Measurements from ENCODE around the gene DIS3L2. TPM values are rescaled to one million over a fixed set of nuclear protein-coding genes. Genes with fewer than 3 reads are reported as not detected.

The DIS3L2 gene
- total and polyA plus RNA-seq, 12 donors = 20.0 to 54.7 (median 30.5) TPM

GRCh38 chr2:232024457-232024856 is 62.9 kb downstream of the DIS3L2 start:
- intact Hi-C loops (cut with DNase I) = no loop called here
- H3K27me3 ChIP-seq = no peaks in the 10 kb centered on the region
- DNase-seq = no peak
- no peak overlapping the region for H3K4me3 ChIP-seq
- no peaks in the 10 kb centered on the region for H3K9me3 ChIP-seq (replicated peaks in 1 of 3)
- H3K36me3 ChIP-seq (replicated peaks in 1 of 2) = peaks cover 0 to 4% of the 10 kb centered on the region in 2 donors
- no peak overlapping the region for H3K27ac ChIP-seq
- peaks cover 0 to 18% of the 10 kb centered on the region in 2 donors for H3K4me1 ChIP-seq (replicated peaks in 1 of 2)
- TF ChIP-seq CTCF (IDR thresholded peaks at IDR 0.05) = no peak
- TF ChIP-seq POLR2A (IDR thresholded peaks at IDR 0.05) = no peak
- 89 to 90% (median 89%) methylated on average over 7 of the region's 7 CpGs for WGBS, 4 donors

GRCh38 chr2:232026910-232027309 is 65.4 kb downstream of the DIS3L2 start:
- H3K4me3 ChIP-seq = no peak overlapping the region
- peaks cover 0 to 17% of the 10 kb centered on the region in 2 donors for H3K4me1 ChIP-seq (replicated peaks in 1 of 2)
- peaks cover 0 to 4% of the 10 kb centered on the region in 2 donors for H3K36me3 ChIP-seq (replicated peaks in 1 of 2)
- no peaks in the 10 kb centered on the region for H3K27me3 ChIP-seq
- no peak overlapping the region for H3K27ac ChIP-seq
- 94 to 100% (median 97%) methylated on average over 2 of the region's 2 CpGs for WGBS, 4 donors
- TF ChIP-seq POLR2A (IDR thresholded peaks at IDR 0.05) = no peak
- no peak for TF ChIP-seq CTCF (IDR thresholded peaks at IDR 0.05)
- H3K9me3 ChIP-seq (replicated peaks in 1 of 3) = no peaks in the 10 kb centered on the region
- intact Hi-C loops (cut with DNase I) = no loop called here
- no peak for DNase-seq

GRCh38 chr2:232027530-232027929 is 66.0 kb downstream of the DIS3L2 start:
- no peaks in the 10 kb centered on the region for H3K27me3 ChIP-seq
- no peak overlapping the region for H3K4me3 ChIP-seq
- no peak for DNase-seq
- peaks cover 0 to 11% of the 10 kb centered on the region in 2 donors for H3K4me1 ChIP-seq (replicated peaks in 1 of 2)
- TF ChIP-seq POLR2A (IDR thresholded peaks at IDR 0.05) = no peak
- TF ChIP-seq CTCF (IDR thresholded peaks at IDR 0.05) = no peak
- no peaks in the 10 kb centered on the region for H3K9me3 ChIP-seq (replicated peaks in 1 of 3)
- no peak overlapping the region for H3K27ac ChIP-seq
- H3K36me3 ChIP-seq (replicated peaks in 1 of 2) = peaks cover 0 to 4% of the 10 kb centered on the region in 2 donors
- intact Hi-C loops (cut with DNase I) = no loop called here

DNA sequence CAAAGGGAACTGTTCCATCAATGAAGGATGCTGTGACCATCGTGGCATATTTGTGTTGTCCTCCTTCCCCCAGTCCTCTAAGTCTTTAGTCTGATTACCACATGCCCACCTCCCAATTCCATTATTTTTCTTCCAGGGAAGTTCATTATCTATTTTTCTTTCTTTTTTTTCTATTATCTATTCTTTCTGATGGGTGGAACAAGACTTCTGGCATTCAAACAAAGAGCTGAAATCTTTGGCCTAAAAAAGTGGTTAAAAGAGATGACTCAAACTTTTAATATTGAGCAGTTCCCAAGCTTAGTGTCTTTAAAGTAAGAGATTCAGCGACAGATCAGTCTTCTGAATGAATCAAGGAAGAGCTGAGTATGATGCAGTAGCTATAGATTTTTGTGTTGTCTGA is 66.6 kb downstream of the DIS3L2 start:
- no peak overlapping the region for H3K27ac ChIP-seq
- 88 to 98% (median 93%) methylated on average over 2 of the region's 2 CpGs for WGBS, 4 donors
- H3K4me3 ChIP-seq = no peak overlapping the region
- no peak for DNase-seq
- TF ChIP-seq CTCF (IDR thresholded peaks at IDR 0.05) = no peak
- TF ChIP-seq POLR2A (IDR thresholded peaks at IDR 0.05) = no peak
- H3K4me1 ChIP-seq (replicated peaks in 1 of 2) = peaks cover 0 to 7% of the 10 kb centered on the region in 2 donors
- intact Hi-C loops (cut with DNase I) = no loop called here
- H3K27me3 ChIP-seq = no peaks in the 10 kb centered on the region
- peaks cover 0 to 4% of the 10 kb centered on the region in 2 donors for H3K36me3 ChIP-seq (replicated peaks in 1 of 2)
- H3K9me3 ChIP-seq (replicated peaks in 1 of 3) = no peaks in the 10 kb centered on the region
